Amniotic epithelial cell (primary cell): ENCODE measurements around the gene PRKAB1.
A peak's percentile ranks its signal among the peaks of the same experiment; 100 is the strongest.
"Not testable (repeated sequence)": the region's sequence is repeated elsewhere in the genome, so short reads cannot be mapped to it uniquely, and the experiment has no call there.

Experiments used
- DNase-seq: peaks from one replicate; pipeline ENCODE4 v3.0.0-alpha.2; 2010; ENCODE audit warnings: low read depth

PRKAB1 gene, protein sequence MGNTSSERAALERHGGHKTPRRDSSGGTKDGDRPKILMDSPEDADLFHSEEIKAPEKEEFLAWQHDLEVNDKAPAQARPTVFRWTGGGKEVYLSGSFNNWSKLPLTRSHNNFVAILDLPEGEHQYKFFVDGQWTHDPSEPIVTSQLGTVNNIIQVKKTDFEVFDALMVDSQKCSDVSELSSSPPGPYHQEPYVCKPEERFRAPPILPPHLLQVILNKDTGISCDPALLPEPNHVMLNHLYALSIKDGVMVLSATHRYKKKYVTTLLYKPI

DNA sequence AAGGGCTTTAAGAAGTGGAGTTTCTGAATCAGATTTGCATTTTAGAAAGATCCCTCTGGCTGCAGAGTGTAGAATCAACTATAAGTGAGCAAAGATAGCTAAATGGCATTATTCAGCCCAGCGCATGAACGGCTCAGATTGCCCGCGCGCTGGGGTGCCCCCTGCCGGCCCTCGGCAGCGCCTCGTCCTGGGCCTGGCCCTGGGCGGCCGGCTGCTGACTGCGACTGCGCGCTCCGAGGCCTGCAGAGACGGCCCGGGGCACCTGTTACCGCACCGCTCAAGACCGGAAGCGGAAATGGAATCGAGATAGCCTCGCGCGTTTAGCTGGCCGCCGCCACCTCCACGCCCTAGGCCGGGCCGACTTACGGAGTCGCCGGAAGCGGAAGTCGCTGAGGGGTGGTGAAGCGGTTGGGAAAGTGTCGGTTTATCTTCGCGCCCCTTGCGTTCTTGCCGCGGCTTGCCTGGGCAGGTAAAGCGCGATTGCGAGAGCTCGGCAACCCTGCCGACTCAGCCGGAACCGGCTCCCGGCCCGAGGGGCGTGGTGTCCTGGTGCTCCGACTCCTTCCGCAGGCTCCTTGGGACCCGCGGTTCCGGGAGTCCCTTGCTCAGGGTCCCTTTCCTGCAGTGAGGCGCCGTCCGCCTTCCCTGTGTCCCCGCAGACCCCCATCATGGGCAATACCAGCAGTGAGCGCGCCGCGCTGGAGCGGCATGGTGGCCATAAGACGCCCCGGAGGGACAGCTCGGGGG, at the start of gene PRKAB1:
Gene PRKAB1, plus strand, starts transcription at position 557 of the 747 bp plus-strand sequence. Its CDS starts 112 bp downstream, at position 669.
- DNase-seq = peak; percentile 97

DNA sequence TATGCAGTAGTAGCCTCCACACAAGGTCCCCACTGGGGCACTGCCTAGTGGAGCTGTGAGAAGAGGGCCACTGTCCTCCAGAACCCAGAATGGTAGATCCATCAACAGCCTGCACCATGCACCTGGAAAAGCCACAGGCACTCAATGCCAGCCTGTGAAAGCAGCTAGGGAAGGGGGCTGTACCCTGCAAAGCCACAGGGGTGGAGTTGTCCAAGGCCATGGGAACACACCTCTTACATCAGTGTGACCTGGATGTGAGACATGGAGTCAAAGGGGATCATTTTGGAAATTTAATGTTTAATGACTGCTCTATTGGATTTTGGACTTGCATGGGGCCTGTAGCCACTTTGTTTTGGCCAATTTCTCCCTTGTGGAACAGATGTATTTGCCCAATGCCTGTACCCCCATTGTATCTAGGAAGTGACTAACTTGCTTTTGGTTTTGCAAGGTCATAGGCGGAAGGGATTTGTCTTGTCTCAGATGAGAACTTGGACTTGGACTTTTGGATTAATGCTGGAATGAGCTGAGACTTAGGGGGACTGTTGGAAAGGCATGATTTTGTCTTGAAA, 49.5 kb upstream of the PRKAB1 start:
- DNase-seq = not testable (repeated sequence)

DNA sequence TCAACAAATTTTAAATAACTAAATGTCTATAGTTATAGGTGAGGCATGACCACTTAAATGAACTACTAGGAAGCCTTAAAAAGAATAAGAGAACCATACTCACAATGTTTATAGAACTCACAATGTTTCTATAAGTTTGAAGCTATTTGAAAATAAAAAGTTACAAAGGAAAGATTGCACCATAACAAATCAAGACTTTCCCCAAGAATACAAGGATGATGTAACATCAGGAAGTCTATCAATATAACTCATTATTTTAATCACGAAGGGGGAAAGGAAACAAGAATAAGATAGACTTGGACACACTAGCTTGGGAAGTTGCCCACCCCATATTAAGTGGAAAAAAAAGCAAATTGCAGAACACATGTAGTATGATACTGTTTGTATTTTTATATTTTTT, 47.4 kb upstream of the PRKAB1 start:
- DNase-seq = no peak

DNA sequence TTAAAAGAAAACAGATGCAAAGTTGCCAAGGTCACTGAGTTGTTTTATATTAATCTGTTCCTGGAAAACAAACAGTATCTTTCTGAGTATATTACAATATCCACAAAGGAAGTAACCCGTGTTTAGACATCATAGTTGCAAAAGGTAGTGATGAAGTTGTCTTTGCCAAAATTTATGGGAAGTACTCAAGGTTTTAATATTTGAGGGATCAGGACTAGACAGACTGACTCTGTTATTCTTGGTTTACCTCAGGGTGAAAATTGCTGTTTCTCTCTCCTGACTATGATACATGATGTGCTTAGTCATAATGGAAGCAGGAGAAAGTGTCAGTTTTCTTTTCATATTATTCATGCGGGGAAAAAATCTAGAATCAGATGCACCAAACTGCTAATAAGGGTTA, 46.1 kb upstream of the PRKAB1 start:
- no peak for DNase-seq

DNA sequence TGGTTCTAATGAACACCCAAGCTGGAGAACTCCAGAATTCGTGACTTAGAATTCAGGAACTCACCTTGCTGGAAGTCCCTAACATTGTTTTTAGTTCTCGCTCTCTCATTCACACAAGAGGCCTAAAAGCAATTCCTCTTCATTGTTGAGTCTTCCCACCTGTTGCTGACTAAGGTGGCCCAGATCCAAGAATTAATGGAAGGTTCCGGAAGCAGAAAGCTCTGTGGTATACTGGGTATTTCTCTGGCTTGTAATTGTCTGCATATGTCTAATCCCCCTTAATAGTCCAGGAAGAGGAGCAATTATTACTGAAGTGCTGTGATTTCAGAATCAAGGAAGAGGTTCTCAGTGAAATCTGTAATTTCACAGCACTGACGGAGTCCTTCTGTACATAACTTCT, 43.0 kb upstream of the PRKAB1 start:
- DNase-seq = no peak

DNA sequence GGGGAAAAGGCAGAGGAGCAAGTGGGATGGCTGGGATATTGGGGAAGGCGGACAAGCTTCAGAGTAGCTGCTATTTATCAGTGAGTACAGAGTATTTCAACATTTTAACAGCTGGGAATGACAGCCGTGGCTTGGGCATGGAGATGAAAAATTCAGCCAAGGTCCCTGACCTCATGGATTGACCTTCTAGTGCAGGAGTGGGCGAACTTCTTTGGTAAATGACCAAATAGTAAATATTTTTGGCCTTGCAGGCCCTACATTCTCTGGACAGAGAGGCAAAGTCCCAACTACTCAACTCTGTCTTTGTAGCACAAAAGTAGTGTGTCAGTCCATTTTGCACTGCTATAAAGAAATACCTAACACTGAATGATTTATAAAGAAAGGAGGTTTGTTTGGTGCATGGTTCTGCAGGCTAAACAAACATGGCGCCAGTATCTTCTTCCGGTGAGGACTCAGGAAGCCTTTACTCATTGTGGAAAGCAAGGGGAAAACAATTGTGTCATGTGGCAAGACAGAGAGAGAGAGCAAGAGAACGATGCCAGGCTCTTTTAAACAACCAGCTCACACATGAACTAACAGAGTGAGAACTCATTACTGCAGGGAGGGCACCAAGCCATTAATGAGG, 40.8 kb upstream of the PRKAB1 start:
- DNase-seq = no peak

DNA sequence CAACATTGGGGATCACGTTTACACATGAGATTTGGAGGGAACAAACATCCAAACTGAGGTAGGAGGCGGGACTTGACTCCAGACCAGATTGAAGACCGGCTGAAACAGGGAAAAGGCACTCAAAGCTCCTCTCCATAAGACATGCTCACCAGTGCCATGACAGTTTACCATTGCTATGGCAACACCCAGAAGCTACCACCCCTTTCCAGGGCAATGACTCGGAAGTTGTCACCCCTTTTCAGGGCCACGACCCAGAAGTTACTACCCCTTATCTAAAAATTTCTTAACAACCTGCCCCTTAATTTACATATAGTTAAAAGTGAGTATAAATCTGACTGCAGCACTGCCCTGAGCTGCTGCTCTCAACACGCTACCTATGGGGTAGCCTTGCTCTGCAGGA, 40.2 kb upstream of the PRKAB1 start:
- no peak for DNase-seq

DNA sequence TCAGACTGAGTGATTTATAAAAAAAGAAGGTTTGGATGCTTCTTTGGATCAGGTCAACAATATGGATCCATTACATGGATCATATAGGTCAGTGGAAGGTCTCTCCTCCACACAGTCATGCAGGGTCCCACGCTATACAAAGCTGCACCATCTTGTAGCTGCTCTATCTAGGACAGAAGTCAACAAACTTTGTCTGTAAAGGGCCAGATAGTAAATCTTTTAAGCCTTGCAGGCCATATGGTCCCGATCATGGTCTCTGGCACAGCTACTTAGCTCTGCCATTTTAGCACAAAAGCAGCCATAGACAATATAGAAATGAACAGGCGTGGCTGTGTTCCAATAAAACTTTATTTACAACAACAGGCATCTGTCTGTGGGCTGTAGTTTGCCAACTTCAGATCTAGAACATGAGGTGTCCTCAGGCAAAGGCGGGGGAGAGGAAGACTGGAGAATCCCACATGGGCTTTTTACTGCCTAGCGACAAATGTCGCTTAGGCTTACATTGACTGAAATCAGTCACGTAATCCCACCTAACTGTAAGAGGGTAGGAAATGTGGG, 37.6 kb upstream of the PRKAB1 start:
- no peak for DNase-seq

DNA sequence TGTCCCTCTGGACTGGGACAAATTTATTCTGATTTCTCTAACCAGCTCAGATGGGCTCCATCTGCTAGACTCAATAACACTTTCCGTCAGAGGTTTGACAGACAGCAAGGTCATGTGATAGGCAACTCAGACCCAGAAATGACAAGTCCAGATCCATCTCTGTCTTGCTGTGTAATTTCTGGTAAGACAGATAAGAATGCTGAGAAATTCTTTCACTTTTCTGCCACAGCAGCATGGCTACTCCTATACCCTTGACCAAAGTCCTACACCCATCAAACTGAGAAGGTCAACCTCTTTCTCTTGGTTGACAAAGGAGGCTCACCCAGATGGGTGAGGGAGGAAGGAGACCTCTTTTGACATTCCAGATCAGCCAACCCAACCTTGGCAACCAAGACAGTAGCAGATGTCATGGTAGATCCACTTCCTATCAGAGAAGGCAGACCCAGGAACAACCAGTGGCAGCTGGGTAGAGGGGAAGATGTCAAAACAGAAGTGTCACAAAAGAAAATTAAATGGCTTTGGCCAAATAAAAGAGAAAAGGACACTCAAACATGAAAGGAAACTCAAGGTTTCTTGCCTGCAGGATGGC, 36.9 kb upstream of the PRKAB1 start:
- no peak for DNase-seq

DNA sequence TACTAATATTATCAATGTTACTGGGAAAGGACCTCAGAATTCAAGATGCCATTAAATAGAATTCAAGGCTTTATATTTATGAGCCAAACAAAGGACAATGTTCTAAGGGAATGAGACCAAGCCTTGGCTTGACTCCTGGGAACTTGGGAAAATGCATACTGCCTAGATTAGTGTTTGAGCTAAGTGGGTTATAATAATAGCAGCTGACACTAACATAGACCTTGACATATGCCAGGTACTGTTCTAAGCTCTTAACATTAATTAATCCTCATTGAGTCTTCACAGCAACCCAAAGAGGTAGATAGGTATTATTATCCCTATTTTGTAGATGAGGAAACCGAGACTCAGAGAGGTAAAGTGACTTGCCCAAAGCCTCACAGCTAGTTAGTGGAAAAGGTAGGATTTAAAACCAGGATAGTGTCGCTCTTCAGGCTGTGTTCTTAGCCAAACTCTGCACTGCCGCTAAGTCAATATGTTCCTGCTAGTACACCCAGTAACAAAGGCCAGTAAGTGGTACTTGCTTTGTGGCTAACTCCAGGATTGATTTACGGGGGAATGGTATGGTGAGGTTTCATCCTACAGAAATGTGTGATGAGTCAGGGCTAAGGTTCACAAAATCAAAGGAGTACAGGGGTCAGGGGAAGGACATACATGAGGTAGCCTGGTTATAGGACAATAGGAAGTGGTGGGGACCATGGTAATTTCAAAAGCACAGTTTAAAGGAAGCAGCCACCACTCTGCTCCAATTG, 35.8 kb upstream of the PRKAB1 start:
- DNase-seq = peak; percentile 1

DNA sequence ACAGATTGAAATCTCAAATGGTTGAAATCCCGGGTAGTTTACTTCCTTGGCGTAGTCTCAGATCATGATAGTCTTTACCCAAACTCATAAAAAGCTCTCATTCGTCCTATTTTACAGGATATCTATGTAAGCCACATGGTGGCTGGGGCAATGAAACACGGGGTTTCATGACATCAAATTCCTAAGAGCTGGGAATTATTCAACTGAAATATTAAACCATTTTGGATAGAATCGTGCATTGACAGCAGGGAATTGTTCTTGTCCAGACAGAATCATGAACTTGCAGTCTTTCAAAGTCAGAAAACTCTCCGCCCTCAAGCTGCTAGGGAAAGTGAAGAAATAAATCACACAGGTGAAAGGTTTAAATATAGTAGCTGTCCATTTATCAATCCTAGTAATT, 33.2 kb upstream of the PRKAB1 start:
- DNase-seq = no peak

DNA sequence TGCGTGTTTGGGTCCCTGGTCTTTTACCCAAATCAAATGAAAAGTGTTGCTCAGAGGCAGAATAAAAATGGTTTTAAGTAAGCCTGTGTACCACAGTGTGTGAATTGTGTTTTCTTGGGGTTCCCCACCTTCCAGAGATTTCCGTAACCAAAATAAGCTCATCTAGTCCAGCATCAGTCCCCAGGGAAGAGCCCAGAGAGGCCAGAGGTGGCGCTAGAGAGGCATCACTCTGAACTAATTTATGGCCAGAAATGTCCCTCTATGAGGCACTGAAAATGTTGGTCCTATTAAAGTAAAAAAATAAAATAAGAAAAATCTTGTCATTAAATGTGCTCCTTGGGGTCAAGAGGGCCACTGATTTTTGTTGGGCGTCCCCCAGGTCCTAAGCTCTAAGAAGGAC, 24.9 kb upstream of the PRKAB1 start:
- DNase-seq = no peak

DNA sequence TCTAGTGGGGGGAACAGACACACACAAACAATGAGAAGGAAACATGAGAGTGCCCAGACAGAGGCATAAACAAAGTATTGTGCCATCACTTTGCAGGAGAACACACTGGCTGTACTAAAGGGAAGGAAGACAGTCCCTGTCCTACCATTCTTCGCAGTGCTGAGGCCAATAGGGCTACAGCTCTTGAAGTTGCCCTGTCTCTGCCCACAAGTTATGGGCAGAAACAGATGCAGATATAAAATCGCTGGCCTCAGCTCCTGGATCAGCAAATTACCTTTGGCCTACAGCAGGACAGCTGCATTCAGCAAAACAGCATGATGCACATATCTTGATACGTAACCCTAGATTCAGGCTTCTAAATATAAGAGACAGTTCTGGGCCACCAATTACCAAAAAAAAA, 23.0 kb upstream of the PRKAB1 start:
- no peak for DNase-seq

DNA sequence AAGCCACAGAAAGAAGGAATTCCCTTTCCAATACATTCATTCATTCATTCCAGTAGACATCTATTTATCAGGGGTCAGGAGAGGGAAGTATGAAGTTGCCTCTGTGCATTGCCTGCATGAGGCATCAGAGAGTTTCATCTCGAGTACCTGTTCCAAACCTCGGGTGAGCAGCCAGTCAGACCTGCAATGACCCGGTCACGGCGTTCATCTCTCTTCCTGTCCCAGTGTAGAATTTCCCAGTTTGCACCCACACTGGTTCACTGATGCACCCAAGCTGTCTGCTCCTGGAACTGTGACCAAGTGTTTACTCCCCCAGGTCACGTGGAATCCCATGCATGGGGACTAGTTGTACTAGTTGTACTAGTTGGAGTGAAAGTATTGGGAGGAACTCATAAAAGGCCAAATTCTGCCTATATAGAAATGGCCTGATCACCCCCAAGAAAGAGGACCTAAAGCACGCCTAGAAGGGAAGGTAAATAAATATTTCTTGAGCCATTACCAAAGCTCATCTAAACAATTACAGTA, 22.3 kb upstream of the PRKAB1 start:
- no peak for DNase-seq

DNA sequence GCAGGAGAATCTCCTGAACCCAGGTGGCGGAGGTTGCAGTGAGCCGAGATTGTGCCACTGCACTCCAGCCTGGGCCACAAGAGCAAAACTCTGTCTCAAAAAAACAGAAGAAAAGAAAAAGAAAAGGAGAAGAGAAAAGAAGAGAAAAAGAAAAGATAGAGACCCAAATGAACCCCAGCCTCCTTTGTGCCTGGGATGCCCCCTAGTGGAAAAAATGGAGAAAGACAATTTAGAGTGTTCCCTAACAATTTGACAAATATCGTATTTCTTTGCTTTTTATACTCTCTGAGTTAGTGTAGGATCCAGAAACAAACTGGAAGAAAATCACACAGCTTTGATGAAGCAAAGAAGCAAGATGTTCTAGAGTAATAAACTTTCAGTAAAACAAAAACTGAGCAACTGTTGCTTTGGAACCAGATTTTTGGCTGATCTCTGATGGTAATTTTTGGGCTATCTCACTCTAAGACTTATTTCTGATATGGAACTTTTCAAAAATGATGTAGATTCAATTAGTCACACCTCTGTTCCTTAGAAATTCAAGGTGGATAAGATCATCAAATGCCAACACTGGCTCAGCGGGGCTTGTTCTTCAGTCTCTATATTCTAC, 18.6 kb upstream of the PRKAB1 start:
- DNase-seq = no peak

DNA sequence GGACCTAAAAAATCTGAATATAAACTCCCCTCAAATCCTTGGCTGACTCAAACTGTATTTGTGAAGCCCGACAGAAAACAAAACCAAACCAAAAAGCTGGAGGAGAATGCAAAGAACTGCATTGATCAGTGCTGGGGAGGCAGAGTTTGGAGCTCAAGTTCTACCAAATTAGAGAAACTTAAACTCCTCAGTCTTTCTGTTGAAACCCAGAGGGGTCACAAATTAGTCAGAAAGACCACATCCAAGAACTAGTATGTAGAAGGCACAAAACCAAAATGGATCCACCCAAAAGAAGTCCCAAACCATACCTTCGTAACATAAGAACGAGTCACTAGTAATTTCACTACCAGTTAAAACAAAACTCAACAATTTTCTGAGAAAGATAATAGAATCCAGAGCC, 15.3 kb upstream of the PRKAB1 start:
- no peak for DNase-seq

DNA sequence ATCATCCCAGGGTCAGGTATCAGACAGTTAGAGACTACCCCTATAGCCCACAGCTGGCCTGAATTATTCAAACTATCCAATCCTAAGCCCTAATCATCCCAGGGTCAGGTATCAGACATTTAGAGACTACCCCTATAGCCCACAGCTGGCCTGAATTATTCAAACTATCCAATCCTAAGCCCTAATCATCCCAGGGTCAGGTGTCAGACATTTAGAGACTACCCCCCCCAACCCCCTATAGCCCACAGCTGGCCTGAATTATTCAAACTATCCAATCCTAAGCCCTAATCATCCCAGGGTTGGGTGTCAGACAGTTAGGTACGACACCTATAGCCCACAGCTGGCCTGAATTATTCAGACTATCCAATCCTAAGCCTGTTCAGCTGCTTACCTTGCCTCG, 10.9 kb upstream of the PRKAB1 start:
- not testable (repeated sequence) for DNase-seq

DNA sequence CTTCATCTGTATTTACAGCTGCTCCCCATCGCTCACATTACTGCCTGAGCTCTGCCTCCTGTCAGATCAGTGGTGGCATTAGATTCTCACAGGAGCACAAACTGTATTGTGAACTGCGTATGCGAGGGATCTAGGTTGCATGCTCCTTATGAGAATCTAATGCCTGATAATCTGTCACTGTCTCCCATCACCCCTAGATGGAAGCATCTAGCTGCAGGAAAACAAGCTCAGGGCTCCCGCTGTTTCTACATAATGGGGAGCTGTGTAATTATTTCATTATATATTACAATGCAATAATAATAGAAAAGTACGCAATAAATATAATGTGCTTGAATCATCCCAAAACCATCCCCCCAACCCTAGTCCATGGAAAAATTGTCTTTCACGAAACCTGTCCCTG, 9.8 kb upstream of the PRKAB1 start:
- not testable (repeated sequence) for DNase-seq

DNA sequence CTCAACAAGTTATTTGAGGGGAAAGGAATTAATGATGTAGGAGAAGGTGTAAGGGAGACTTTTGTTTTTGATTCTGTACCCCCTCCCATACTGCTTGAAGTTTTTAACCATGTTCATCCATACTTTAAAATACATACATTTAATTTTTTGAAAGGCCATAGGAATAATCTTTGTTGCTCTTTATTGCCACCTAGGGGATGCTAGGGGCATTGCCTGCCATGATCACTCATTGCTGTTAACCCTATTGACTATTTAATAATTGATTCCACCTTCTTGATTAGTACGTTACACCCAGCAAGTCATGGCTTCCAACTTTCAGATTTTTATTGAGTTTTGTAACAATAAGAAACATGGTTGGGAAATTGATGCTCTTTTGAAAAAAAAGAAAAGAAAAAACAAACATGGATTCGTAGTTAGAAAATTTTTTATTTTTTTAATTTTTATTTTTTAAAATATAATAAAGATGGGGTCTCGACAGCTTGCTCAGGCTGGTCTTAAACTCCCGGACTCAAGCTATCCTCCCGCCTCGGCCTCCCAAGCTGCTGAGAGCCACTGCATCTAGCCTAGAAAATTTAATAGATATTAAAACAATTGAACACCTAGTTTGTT, 8.5 kb upstream of the PRKAB1 start:
- DNase-seq = no peak

DNA sequence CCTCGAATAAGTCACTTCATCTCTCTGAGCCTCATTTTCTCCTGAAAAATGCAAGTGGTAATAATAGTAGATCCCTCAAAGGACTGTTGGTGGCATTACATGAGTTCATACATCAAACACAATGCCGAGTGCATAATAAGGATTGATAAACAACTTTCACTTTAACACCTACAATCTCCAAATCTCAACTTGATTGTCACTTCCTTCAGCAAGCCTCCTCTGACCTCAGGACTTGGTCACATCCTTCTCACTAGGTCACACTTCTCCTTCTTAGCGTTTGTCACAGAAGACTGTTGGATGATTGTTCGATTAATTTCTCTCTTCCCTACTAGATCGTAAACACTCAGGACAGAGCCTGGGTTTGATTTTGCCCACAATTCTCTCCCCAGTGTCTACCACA, 7.9 kb upstream of the PRKAB1 start:
- DNase-seq = no peak
